ENCODE data around the gene ZNF445. TPM values are rescaled to one million over a fixed set of nuclear protein-coding genes. Genes with fewer than 3 reads are reported as not detected.

ZNF445 gene
- total RNA-seq, 1 donor from 2014 or later: 54.1 TPM

DNA sequence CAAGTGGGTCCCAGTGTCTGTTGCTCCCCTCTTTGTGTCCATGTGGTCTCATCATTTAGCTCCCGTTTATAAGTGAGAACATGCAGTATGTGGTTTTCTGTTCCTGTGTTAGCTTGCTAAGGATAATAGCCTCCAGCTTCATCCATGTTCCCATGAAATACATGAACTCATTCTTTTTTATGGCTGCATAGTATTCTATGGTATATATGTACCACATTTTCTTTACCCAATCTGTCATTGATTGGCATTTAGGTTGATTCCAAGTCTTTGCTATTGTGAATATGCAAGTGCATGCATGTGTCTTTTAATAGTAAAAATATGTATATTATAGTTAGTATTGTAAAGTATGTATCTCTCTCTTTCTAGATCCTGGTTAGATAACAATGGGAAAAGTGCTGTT is 85.0 kb downstream of the ZNF445 start:
- H3K36me3 Mint-ChIP-seq: peaks cover 21% of the 10 kb centered on the region
- no peak overlapping the region for H3K27ac Mint-ChIP-seq
- peaks cover 4% of the 10 kb centered on the region for H3K9me3 Mint-ChIP-seq
- H3K4me3 Mint-ChIP-seq: no peak overlapping the region
- H3K27me3 Mint-ChIP-seq (ENCODE audit: low read depth): no peaks in the 10 kb centered on the region
- DNase-seq (ENCODE audit: low spot score in 2 of 2, unreplicated experiment in 2 of 2): no peak
- TF ChIP-seq, protein P1, sequence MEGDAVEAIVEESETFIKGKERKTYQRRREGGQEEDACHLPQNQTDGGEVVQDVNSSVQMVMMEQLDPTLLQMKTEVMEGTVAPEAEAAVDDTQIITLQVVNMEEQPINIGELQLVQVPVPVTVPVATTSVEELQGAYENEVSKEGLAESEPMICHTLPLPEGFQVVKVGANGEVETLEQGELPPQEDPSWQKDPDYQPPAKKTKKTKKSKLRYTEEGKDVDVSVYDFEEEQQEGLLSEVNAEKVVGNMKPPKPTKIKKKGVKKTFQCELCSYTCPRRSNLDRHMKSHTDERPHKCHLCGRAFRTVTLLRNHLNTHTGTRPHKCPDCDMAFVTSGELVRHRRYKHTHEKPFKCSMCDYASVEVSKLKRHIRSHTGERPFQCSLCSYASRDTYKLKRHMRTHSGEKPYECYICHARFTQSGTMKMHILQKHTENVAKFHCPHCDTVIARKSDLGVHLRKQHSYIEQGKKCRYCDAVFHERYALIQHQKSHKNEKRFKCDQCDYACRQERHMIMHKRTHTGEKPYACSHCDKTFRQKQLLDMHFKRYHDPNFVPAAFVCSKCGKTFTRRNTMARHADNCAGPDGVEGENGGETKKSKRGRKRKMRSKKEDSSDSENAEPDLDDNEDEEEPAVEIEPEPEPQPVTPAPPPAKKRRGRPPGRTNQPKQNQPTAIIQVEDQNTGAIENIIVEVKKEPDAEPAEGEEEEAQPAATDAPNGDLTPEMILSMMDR (IDR thresholded peaks at IDR 0.05; ENCODE audit: unreplicated experiment): no peak
- H3K4me1 Mint-ChIP-seq: no peaks in the 10 kb centered on the region

DNA sequence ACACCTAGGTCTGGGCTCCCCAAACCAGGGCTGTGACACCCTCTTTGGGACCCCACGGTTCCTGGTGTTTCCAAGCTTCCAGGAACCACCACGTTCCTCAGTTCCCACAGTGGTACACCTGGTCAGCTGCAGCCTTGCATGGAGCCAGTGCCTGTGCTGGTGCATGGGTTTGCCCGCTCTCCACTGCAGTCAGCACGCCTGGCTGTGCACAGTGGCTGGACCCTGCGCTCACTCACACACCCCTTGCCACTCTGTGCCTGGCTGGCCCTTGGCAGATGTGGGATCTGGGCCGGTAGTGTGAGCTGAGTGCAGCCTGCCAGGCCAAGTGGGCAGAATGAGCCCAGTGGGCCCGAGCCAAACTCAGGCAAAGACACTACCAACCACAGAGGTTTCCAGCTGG is 90.1 kb downstream of the ZNF445 start:
- Mint-ChIP-seq H3K36me3 (peaks cover 26% of the 10 kb centered on the region), H3K4me3 (no peak overlapping the region), H3K9me3 (peaks cover 19% of the 10 kb centered on the region), H3K27me3 (ENCODE audit: low read depth) (no peaks in the 10 kb centered on the region), H3K4me1 (no peaks in the 10 kb centered on the region), H3K27ac (no peak overlapping the region)
- TF ChIP-seq, protein P1 (IDR thresholded peaks at IDR 0.05; ENCODE audit: unreplicated experiment): no peak
- no peak for DNase-seq (ENCODE audit: low spot score in 2 of 2, unreplicated experiment in 2 of 2)

Other genes starting within 250 kb of the ZNF445 start
- not detected in 3 replicates for gene TOPAZ1, start 235.8 kb downstream of the ZNF445 start, total RNA-seq
- 22.8 to 30.6 TPM (median 26.5 TPM) in 3 replicates for gene TCAIM, start 138.9 kb downstream of the ZNF445 start, total RNA-seq
- gene ZKSCAN7, start 77.5 kb upstream of the ZNF445 start, total RNA-seq: 18.9 to 20.5 TPM (median 19.6 TPM) in 3 replicates
- gene ZNF660, start 107.3 kb upstream of the ZNF445 start, total RNA-seq: 17.1 to 20.1 TPM (median 18.7 TPM) in 3 replicates
- 32.4 to 33.3 TPM (median 32.6 TPM) in 3 replicates for gene ZNF197, start 147.4 kb upstream of the ZNF445 start, total RNA-seq
- 20.9 to 24.0 TPM (median 22.6 TPM) in 3 replicates for gene ZNF35, start 171.1 kb upstream of the ZNF445 start, total RNA-seq
- not detected in 3 replicates for gene ZNF502, start 235.0 kb upstream of the ZNF445 start, total RNA-seq